GM12891 (cell line): ENCODE measurements around the gene MOGAT3.

Experiments used
- POLR2A ChIP-seq: IDR thresholded peaks from 2 replicates; pipeline ENCODE4 v1.6.1; 2011; ENCODE audit warnings: low read depth, low read length, control low read depth
- POLR2AphosphoS5 ChIP-seq: IDR thresholded peaks from 2 replicates; pipeline ENCODE4 v1.6.1; 2011; ENCODE audit warnings: low read depth, low read length, control low read depth
- POU2F2 ChIP-seq: IDR thresholded peaks from 2 replicates; pipeline ENCODE4 v1.6.1; 2011; ENCODE audit warnings: low read depth, mild to moderate bottlenecking, control low read depth, low read length, moderate library complexity
- SPI1 ChIP-seq: IDR thresholded peaks from 2 replicates; pipeline ENCODE4 v1.6.1; 2011; ENCODE audit warnings: low read depth, low read length, control low read depth
- TAF1 ChIP-seq: IDR thresholded peaks from 2 replicates; pipeline ENCODE4 v1.6.1; 2011; ENCODE audit warnings: low read depth, low read length, control low read depth

- TF ChIP-seq POLR2AphosphoS5 (no peak), TAF1 (no peak), POLR2A (no peak), POU2F2 (no peak), SPI1 (no peak)
These were observed 34.3 kb downstream of the MOGAT3 start for GRCh38 chr7:101166648-101166908.
